GM12864 (cell line): ENCODE data around the gene SDF2.
"Not testable (repeated sequence)": the region's sequence is repeated elsewhere in the genome, so short reads cannot be mapped to it uniquely, and the experiment has no call there.

Experiments
- DNase-seq: peaks from one replicate; pipeline ENCODE4 v3.0.0-alpha.2; 2011; ENCODE audit warnings: low read depth
- H3K4me3 ChIP-seq: 2 replicates; pipeline ENCODE4 v1.5.1; 2011; ENCODE audit warnings: mild to moderate bottlenecking, low read depth, low read length, control low read depth
- CTCF ChIP-seq: IDR thresholded peaks from 2 replicates; pipeline ENCODE4 v1.5.1; 2011; ENCODE audit warnings: low read depth, mild to moderate bottlenecking, moderate library complexity, low read length, control low read depth, inconsistent platforms; ENCODE audit errors: missing control alignments

The SDF2 gene

GRCh38 chr17:28616281-28616680 lies 45.4 kb downstream of the SDF2 start:
- no peak for TF ChIP-seq CTCF
- DNase-seq: no peak
- H3K4me3 ChIP-seq: no peak overlapping the region

GRCh38 chr17:28615260-28615940 lies 46.3 kb downstream of the SDF2 start:
- no peak for DNase-seq
- TF ChIP-seq CTCF: no peak

GRCh38 chr17:28613931-28614381 lies 47.8 kb downstream of the SDF2 start, which contains the start of gene RSKR:
TSS of gene RSKR (minus strand) at chr17:28614185. CDS start at chr17:28614161, 24 bp downstream.
- no peak within 1 kb of the TSS for H3K4me3 ChIP-seq
- no peak for DNase-seq
- TF ChIP-seq CTCF: no peak

More at GRCh38 chr17:28615260-28615940, 46.3 kb downstream of the SDF2 start:
- H3K4me3 ChIP-seq: no peak overlapping the region

GRCh38 chr17:28612936-28613872 lies 48.5 kb downstream of the SDF2 start:
- DNase-seq: no peak
- peak; percentile 73 for TF ChIP-seq CTCF
- no peak overlapping the region for H3K4me3 ChIP-seq

- H3K4me3 ChIP-seq: no peak overlapping the region
- TF ChIP-seq CTCF: no peak
- no peak for DNase-seq
These were observed 49.2 kb downstream of the SDF2 start for GRCh38 chr17:28612531-28612930.

GRCh38 chr17:28610376-28610775 lies 51.3 kb downstream of the SDF2 start:
- H3K4me3 ChIP-seq: no peak overlapping the region
- no peak for DNase-seq
- TF ChIP-seq CTCF: no peak

- not testable (repeated sequence) for H3K4me3 ChIP-seq, DNase-seq
These were observed 57.7 kb downstream of the SDF2 start for GRCh38 chr17:28604031-28604430.
